ENCODE data around the gene ACTMAP. TPM values are rescaled to one million over a fixed set of nuclear protein-coding genes. Genes with fewer than 3 reads are reported as not detected.

Gene ACTMAP
- total and polyA plus RNA-seq, 2 of the 13 experiments (the other 11 are each of a cell fraction or from before 2014, with no cell fraction given) = 2.2 to 7.9 TPM

DNA sequence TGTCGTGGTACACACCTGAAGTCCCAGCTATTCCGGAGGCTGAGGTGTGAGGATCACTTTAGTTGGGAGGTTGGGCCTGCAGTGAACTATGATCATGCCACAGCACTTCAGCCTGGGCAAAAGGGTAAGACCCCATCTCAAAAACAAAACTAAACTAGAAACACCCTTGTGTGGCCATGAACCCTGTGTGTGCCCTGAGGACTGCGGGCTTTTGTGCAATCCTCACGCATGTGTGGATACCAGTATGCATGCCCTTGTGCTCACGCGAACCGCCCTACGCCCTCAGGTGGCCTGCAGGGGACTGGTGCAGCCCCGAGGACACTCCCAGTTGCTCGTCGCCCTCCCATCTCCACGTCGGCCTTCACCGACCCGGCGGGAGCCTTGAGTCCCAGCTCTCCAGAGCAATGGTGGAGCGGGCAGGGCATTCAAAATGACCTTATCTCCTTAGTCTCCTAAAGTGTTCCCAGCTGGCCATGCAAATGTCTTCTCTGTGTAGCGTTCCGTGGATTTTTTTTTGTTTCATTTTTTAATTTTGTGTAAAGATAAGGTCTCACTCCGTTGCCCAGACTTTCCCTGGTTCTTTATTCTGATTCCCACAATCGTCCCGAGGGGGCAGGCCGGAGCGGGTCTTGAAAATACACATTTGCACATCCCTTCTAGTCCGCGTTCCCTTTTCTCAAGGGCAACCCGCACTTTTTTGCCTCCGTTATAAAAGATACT lies 47.8 kb upstream of the ACTMAP start (continued):
- TF ChIP-seq, protein P1, sequence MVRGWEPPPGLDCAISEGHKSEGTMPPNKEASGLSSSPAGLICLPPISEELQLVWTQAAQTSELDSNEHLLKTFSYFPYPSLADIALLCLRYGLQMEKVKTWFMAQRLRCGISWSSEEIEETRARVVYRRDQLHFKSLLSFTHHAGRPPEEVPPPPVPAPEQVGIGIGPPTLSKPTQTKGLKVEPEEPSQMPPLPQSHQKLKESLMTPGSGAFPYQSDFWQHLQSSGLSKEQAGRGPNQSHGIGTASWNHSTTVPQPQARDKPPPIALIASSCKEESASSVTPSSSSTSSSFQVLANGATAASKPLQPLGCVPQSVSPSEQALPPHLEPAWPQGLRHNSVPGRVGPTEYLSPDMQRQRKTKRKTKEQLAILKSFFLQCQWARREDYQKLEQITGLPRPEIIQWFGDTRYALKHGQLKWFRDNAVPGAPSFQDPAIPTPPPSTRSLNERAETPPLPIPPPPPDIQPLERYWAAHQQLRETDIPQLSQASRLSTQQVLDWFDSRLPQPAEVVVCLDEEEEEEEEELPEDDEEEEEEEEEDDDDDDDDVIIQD (CRISPR knock-in tag; IDR thresholded peaks at IDR 0.05; ENCODE audit: low read depth) = no peak
- no peak for TF ChIP-seq ZFAT (CRISPR knock-in tag; conservative IDR thresholded peaks at IDR 0.05)
- TF ChIP-seq ZNF383 (CRISPR knock-in tag; IDR thresholded peaks at IDR 0.05; ENCODE audit: borderline replicate concordance) = no peak
- no peak for TF ChIP-seq ZNF577 (CRISPR knock-in tag; IDR thresholded peaks at IDR 0.05; ENCODE audit: borderline replicate concordance, low read depth)
- TF ChIP-seq GTF3A (CRISPR knock-in tag; conservative IDR thresholded peaks at IDR 0.05) = no peak
- TF ChIP-seq, protein P2, sequence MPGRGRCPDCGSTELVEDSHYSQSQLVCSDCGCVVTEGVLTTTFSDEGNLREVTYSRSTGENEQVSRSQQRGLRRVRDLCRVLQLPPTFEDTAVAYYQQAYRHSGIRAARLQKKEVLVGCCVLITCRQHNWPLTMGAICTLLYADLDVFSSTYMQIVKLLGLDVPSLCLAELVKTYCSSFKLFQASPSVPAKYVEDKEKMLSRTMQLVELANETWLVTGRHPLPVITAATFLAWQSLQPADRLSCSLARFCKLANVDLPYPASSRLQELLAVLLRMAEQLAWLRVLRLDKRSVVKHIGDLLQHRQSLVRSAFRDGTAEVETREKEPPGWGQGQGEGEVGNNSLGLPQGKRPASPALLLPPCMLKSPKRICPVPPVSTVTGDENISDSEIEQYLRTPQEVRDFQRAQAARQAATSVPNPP (CRISPR knock-in tag; IDR thresholded peaks at IDR 0.05) = peak; percentile 51; the same call in 1 of the 2 replicates
- no peak for TF ChIP-seq NR2F6 (IDR thresholded peaks at IDR 0.05)
- TF ChIP-seq NR2F6 (CRISPR knock-in tag; IDR thresholded peaks at IDR 0.05) = peak; percentile 75
- peak; percentile 20; the same call in 1 of the 2 replicates for TF ChIP-seq HMG20A (CRISPR knock-in tag; IDR thresholded peaks at IDR 0.05; ENCODE audit: borderline replicate concordance)
- peak; percentile 88 for TF ChIP-seq ZNF331 (CRISPR knock-in tag; IDR thresholded peaks at IDR 0.05)
- TF ChIP-seq HDAC2 (CRISPR knock-in tag; IDR thresholded peaks at IDR 0.05) = peak; percentile 86; the same call in 1 of the 2 replicates
- no peak for TF ChIP-seq CBX2 (IDR thresholded peaks at IDR 0.05; ENCODE audit: low read depth, low read length)
- TF ChIP-seq CBX2 (CRISPR knock-in tag; IDR thresholded peaks at IDR 0.05; ENCODE audit: low read depth) = no peak
- no peak; the same call in 1 of the 2 replicates for TF ChIP-seq ZNF180 (CRISPR knock-in tag; IDR thresholded peaks at IDR 0.05; ENCODE audit: borderline replicate concordance, low read depth)
- TF ChIP-seq PRMT3 (CRISPR knock-in tag; IDR thresholded peaks at IDR 0.05; ENCODE audit: borderline replicate concordance, low read depth) = no peak; the same call in 1 of the 2 replicates
- TF ChIP-seq E2F1 (CRISPR knock-in tag; IDR thresholded peaks at IDR 0.05) = peak; percentile 58; the same call in 1 of the 2 replicates
- no peak for TF ChIP-seq GABPA (IDR thresholded peaks at IDR 0.05; ENCODE audit: low read depth, low read length)
- TF ChIP-seq GABPA (CRISPR knock-in tag; IDR thresholded peaks at IDR 0.05; ENCODE audit: low read depth) = no peak
- TF ChIP-seq BHLHE40 (IDR thresholded peaks at IDR 0.05; ENCODE audit: low read length) = peak; percentile 76
- TF ChIP-seq ARNTL (CRISPR knock-in tag; IDR thresholded peaks at IDR 0.05) = 0 out of 2 replicates have a peak, but pooled peaks have one; percentile 54
- TF ChIP-seq ZEB1 (IDR thresholded peaks at IDR 0.05; ENCODE audit: insufficient replicate concordance, low read depth) = peak; percentile 37
- TF ChIP-seq FOXP1 (IDR thresholded peaks at IDR 0.05) = no peak
- no peak; the same call in 1 of the 2 replicates for TF ChIP-seq FOXP1 (CRISPR knock-in tag; IDR thresholded peaks at IDR 0.05)
- peak; percentile 78; the same call in 1 of the 2 replicates for TF ChIP-seq ARNT2 (CRISPR knock-in tag; IDR thresholded peaks at IDR 0.05; ENCODE audit: low read depth)
